Sigmoid colon (tissue), 7 donors: ENCODE data around the gene NR6A1. TPM values are rescaled to one million over a fixed set of nuclear protein-coding genes. Genes with fewer than 3 reads are reported as not detected.

ENCODE experiments used
- DNase-seq: peaks from one replicate; pipeline ENCODE4 v3.0.0-alpha.2; 2019
- H3K27ac ChIP-seq, 4 donors: fragments of 200-600 bp; sonication (generic); one replicate each; pipeline ENCODE4 v1.5.1; 2016 to 2019; ENCODE audit warnings: mild to moderate bottlenecking in 1 of 4
- H3K27me3 ChIP-seq, 3 donors: fragments of 200-600 bp; sonication (generic); one replicate each; pipeline ENCODE4 v1.5.1; 2019; ENCODE audit warnings: mild to moderate bottlenecking in 1 of 3
- H3K36me3 ChIP-seq, 4 donors: fragments of 200-600 bp; sonication (generic); one replicate each; pipeline ENCODE4 v1.5.1; 2016 to 2019
- H3K4me1 ChIP-seq, 4 donors: fragments of 200-600 bp; sonication (generic); one replicate each; pipeline ENCODE4 v1.5.1; 2017 to 2019
- H3K4me3 ChIP-seq, 4 donors: fragments of 200-600 bp; sonication (generic); one replicate each; pipeline ENCODE4 v1.5.1; 2017 to 2019; ENCODE audit warnings: mild to moderate bottlenecking in 2 of 4, moderate library complexity in 1 of 4
- H3K9me3 ChIP-seq, 4 donors: fragments of 200-600 bp in 3 of 4; sonication (generic) in 3 of 4; one replicate each; pipeline versions ENCODE4 v1.5.1 to v1.6.1; 2013 to 2019
- CTCF ChIP-seq, 4 experiments: fragments of 450-650 bp in 3 of 4; fragments of 200-600 bp in 1 of 4; IDR thresholded peaks; one replicate each; pipeline ENCODE4 v1.5.1; 2016 to 2019; ENCODE audit warnings: antibody characterized with exemption in 4 of 4, mild to moderate bottlenecking in 3 of 4, moderate library complexity in 2 of 4
- EP300 ChIP-seq, 4 donors: sonication (generic); formaldehyde crosslinking; IDR thresholded peaks; one replicate each; pipeline ENCODE4 v1.6.1; 2017; ENCODE audit warnings: antibody characterized with exemption in 4 of 4
- POLR2A ChIP-seq, 2 donors: fragments of 450-650 bp; IDR thresholded peaks; one replicate each; pipeline ENCODE4 v1.6.1; 2016; ENCODE audit warnings: antibody characterized with exemption in 2 of 2, mild to moderate bottlenecking in 2 of 2, moderate library complexity in 2 of 2
- POLR2AphosphoS5 ChIP-seq, 4 donors: sonication (generic); formaldehyde crosslinking; IDR thresholded peaks; one replicate each; pipeline ENCODE4 v1.6.1; 2017; ENCODE audit warnings: antibody characterized with exemption in 4 of 4
- WGBS, 2 donors: extraction: QIAGEN DNeasy Blood & Tissue Kit; methylation state at CpG; one replicate each; pipeline ENCODE4 v1.1.7; 2013; 5-methylcytosine and 5-hydroxymethylcytosine counted together
- intact Hi-C: fragments of 100-400 bp; cut with DNase I; formaldehyde crosslinking; loops from one replicate; pipeline ENCODE4 v1.15.1; 2023
- polyA plus RNA-seq, 3 donors: library from polyadenylated mRNA; stranded (reverse); fragments of 200-250 nt; gene quantifications; one replicate each; pipeline ENCODE4 v1.2.3, GENCODE V29; 2013
- total RNA-seq, 4 donors: library from RNA; depleted of rRNA; stranded (reverse); fragments of >200 nt; gene quantifications; one replicate each; pipeline ENCODE4 v1.1.0, GENCODE V29; 2016
- donor health status: healthy with polysubstance abuse.
- donor health status: Bipolar disorder and iron deficiency.
- donor health status: healthy.

The NR6A1 gene
- total and polyA plus RNA-seq, 7 donors: 0.60 to 3.0 (median 1.8) TPM

DNA sequence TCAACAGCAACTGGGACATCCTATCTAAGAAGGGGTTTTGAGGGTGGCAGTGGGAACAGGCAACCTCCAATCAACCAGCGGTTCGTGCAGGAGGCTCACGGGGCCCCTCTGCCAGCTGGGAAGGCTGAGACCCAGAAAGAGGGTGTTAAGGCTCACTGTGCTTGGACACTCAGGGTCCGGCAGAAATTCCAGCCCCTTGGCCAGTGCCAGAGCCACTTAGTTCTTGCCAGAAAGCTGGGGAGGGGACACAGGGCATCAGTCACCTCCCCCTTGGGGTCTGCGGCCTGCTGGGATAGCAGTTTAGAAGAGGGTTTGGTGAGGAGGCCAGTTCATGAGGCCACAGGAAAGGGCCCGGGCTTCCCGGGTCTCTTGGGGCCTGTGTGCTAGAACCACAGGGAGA is 300.4 kb downstream of the NR6A1 start:
- no peak overlapping the region for H3K4me3 ChIP-seq
- intact Hi-C loops: no loop called here
- no peaks in the 10 kb centered on the region for H3K9me3 ChIP-seq
- no peak overlapping the region for H3K27ac ChIP-seq
- WGBS, 2 donors: 90 to 91% methylated on average over 7 of the region's 7 CpGs
- TF ChIP-seq POLR2A (IDR thresholded peaks at IDR 0.05) (no peak), POLR2AphosphoS5 (IDR thresholded peaks at IDR 0.05) (no peak), EP300 (IDR thresholded peaks at IDR 0.05) (no peak), CTCF (IDR thresholded peaks at IDR 0.05) (no peak)
- peaks cover 0 to 28% (median 6%) of the 10 kb centered on the region in 3 donors for H3K27me3 ChIP-seq
- no peak for DNase-seq
- H3K36me3 ChIP-seq: no peaks in the 10 kb centered on the region
- no peaks in the 10 kb centered on the region for H3K4me1 ChIP-seq

DNA sequence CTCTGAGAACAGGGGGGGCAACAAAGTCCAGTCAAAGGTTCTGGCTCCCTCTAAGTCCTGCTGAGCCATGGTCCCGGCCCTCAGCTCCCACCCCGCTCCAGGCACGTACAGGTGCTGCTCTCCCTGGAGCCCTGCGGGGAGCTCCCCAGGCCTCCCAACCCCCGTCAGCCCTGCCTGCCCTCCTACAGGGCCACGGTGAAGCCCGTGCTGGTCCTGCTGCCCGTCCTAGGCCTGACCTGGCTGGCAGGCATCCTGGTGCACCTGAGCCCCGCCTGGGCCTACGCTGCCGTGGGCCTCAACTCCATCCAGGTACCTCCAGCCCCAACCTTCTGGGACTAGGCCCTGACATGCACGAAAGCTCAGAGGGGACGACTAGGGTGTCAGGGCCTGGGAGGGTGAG is 300.8 kb downstream of the NR6A1 start:
- Histone ChIP-seq H3K27ac (no peak overlapping the region), H3K4me1 (no peaks in the 10 kb centered on the region), H3K27me3 (peaks cover 0 to 24% (median 2%) of the 10 kb centered on the region in 3 donors), H3K9me3 (no peaks in the 10 kb centered on the region), H3K4me3 (no peak overlapping the region), H3K36me3 (no peaks in the 10 kb centered on the region)
- intact Hi-C loops: no loop called here
- TF ChIP-seq POLR2AphosphoS5 (IDR thresholded peaks at IDR 0.05): no peak
- no peak for TF ChIP-seq CTCF (IDR thresholded peaks at IDR 0.05)
- no peak for TF ChIP-seq EP300 (IDR thresholded peaks at IDR 0.05)
- TF ChIP-seq POLR2A (IDR thresholded peaks at IDR 0.05): no peak
- 89 to 91% methylated on average over 13 of the region's 13 CpGs for WGBS, 2 donors
- DNase-seq: no peak

DNA sequence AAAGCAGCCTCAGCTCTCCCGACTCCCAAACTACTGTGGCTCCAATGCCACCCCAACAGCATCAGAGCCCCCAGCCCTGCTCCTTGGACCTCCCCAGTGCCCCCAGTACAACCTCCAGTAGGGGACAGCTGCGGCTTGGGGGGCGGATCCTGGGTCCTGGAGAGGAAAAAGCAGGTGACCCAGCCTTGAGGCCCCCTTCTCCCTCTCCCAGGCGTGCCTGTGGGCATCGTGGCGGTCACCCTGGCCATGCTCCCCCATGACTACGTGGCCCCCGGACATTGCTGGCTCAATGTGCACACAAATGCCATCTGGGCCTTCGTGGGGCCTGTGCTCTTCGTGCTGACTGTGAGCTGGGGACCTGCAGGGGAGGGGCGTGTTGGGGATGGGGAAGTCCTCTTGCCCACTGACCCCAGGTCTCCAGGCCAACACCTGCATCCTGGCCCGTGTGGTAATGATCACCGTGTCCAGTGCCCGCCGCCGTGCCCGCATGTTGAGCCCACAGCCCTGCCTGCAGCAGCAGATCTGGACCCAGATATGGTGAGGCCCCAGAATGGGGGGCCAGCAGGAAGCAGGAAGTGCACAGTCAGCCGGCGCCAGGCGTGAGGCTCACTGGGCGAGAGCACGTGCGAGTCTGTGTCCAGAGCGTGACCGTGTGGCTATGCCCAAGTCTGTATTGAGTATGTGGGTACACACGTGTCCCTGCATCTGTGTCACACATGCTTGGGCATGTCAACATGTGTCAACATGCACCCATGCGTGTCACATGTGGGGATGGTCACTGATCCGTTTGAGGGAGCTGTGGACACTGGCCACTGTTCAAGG is 301.9 kb downstream of the NR6A1 start:
- no peak overlapping the region for H3K4me3 ChIP-seq
- H3K27me3 ChIP-seq: peaks cover 0 to 16% (median 0%) of the 10 kb centered on the region in 3 donors
- H3K9me3 ChIP-seq: no peaks in the 10 kb centered on the region
- 83 to 87% methylated on average over 28 of the region's 28 CpGs for WGBS, 2 donors
- H3K36me3 ChIP-seq: no peaks in the 10 kb centered on the region
- H3K27ac ChIP-seq: no peak overlapping the region
- TF ChIP-seq POLR2A (IDR thresholded peaks at IDR 0.05) (no peak), EP300 (IDR thresholded peaks at IDR 0.05) (no peak), CTCF (IDR thresholded peaks at IDR 0.05) (no peak), POLR2AphosphoS5 (IDR thresholded peaks at IDR 0.05) (no peak)
- intact Hi-C loops: no loop called here
- DNase-seq: no peak
- no peaks in the 10 kb centered on the region for H3K4me1 ChIP-seq

- Histone ChIP-seq H3K27me3 (peaks cover 0 to 12% (median 0%) of the 10 kb centered on the region in 3 donors), H3K4me3 (no peak overlapping the region), H3K9me3 (no peaks in the 10 kb centered on the region), H3K36me3 (no peaks in the 10 kb centered on the region), H3K4me1 (no peaks in the 10 kb centered on the region), H3K27ac (no peak overlapping the region)
- no peak for DNase-seq
- TF ChIP-seq POLR2A (IDR thresholded peaks at IDR 0.05): no peak
- TF ChIP-seq POLR2AphosphoS5 (IDR thresholded peaks at IDR 0.05): no peak
- TF ChIP-seq CTCF (IDR thresholded peaks at IDR 0.05): no peak
- TF ChIP-seq EP300 (IDR thresholded peaks at IDR 0.05): no peak
- intact Hi-C loops: no loop called here
- WGBS, 2 donors: 72% methylated on average over 19 of the region's 19 CpGs
These were observed 302.9 kb downstream of the NR6A1 start for GRCh38 chr9:124468061-124468740.
